SKM-1 (cell line): Measurements from ENCODE around the gene GORAB.

Experiments
- DNase-seq: peaks from one replicate; lab custom pipeline; 2025; ENCODE audit not compliant: unreplicated experiment; lab: John Stamatoyannopoulos, UW

Gene GORAB

GRCh38 chr1:170587253-170587593 is 55.3 kb downstream of the GORAB start:
- no peak for DNase-seq

GRCh38 chr1:170590921-170591705 is 59.1 kb downstream of the GORAB start:
- no peak for DNase-seq

- DNase-seq, result no peak
These were observed 60.7 kb downstream of the GORAB start for GRCh38 chr1:170592591-170593111.

GRCh38 chr1:170593173-170594011 is 61.4 kb downstream of the GORAB start:
- DNase-seq, result no peak

- no peak for DNase-seq
These were observed 62.2 kb downstream of the GORAB start for GRCh38 chr1:170594066-170594626.

GRCh38 chr1:170596701-170597100 is 64.7 kb downstream of the GORAB start:
- no peak for DNase-seq

- DNase-seq, result no peak
These were observed 66.7 kb downstream of the GORAB start for GRCh38 chr1:170598618-170599017.

- no peak for DNase-seq
These were observed 67.1 kb downstream of the GORAB start for GRCh38 chr1:170599033-170599432.

GRCh38 chr1:170601866-170602265 is 69.9 kb downstream of the GORAB start:
- DNase-seq, result no peak
